Peyer's patch (tissue), 4 donors: ENCODE data around the gene DGKI. TPM values are rescaled to one million over a fixed set of nuclear protein-coding genes. Genes with fewer than 3 reads are reported as not detected.
"Not testable (repeated sequence)": the region's sequence is repeated elsewhere in the genome, so short reads cannot be mapped to it uniquely, and the experiment has no call there.

ENCODE experiments used
- DNase-seq, 3 donors: peaks; one replicate each; pipeline ENCODE4 v3.0.0-alpha.2; 2017 to 2019
- H3K27ac ChIP-seq, 4 donors: fragments of 200-600 bp; sonication (generic); one replicate each; pipeline ENCODE4 v1.5.1; 2016 to 2019
- H3K27me3 ChIP-seq, 2 donors: fragments of 200-600 bp; sonication (generic); one replicate each; pipeline ENCODE4 v1.5.1; 2019
- H3K36me3 ChIP-seq, 3 donors: fragments of 200-600 bp; sonication (generic); one replicate each; pipeline ENCODE4 v1.5.1; 2016 to 2019
- H3K4me1 ChIP-seq, 4 donors: fragments of 200-600 bp; sonication (generic); one replicate each; pipeline ENCODE4 v1.5.1; 2016 to 2019
- H3K4me3 ChIP-seq, 4 donors: fragments of 200-600 bp; sonication (generic); 1 replicate in 3 of 4; 2 replicates in 1 of 4; pipeline ENCODE4 v1.5.1; 2016 to 2019; ENCODE audit warnings: mild to moderate bottlenecking in 1 of 4
- H3K9me3 ChIP-seq, 4 donors: fragments of 200-600 bp; sonication (generic); one replicate each; pipeline ENCODE4 v1.5.1; 2016 to 2019; ENCODE audit warnings: mild to moderate bottlenecking in 1 of 4
- CTCF ChIP-seq, 6 experiments: fragments of 450-650 bp in 4 of 6; fragments of 200-600 bp in 2 of 6; sonication (generic) in 1 of 6; IDR thresholded peaks; one replicate each; pipeline ENCODE4 v1.5.1; 2017 to 2019; ENCODE audit warnings: antibody characterized with exemption in 6 of 6, mild to moderate bottlenecking in 3 of 6, moderate library complexity in 1 of 6
- POLR2A ChIP-seq, 2 donors: fragments of 450-650 bp; IDR thresholded peaks; one replicate each; pipeline ENCODE4 v1.5.1; 2017; ENCODE audit warnings: antibody characterized with exemption in 2 of 2, mild to moderate bottlenecking in 2 of 2, moderate library complexity in 2 of 2
- total RNA-seq, 4 donors: library from RNA; depleted of rRNA; stranded (reverse); fragments of >200 nt; gene quantifications; one replicate each; pipeline ENCODE4 v1.1.0, GENCODE V29; 2016

Gene DGKI
- total RNA-seq, 4 donors from 2014 or later = 0.19 to 0.40 (median 0.35) TPM; not detected in 1

GRCh38 chr7:137838706-137839315 lies 8.0 kb downstream of the DGKI start:
- no peaks in the 10 kb centered on the region for H3K36me3 ChIP-seq
- H3K4me1 ChIP-seq = no peaks in the 10 kb centered on the region
- no peak overlapping the region for H3K27ac ChIP-seq
- H3K27me3 ChIP-seq = no peaks in the 10 kb centered on the region
- no peaks in the 10 kb centered on the region for H3K9me3 ChIP-seq
- H3K4me3 ChIP-seq = no peak overlapping the region
- no peak for TF ChIP-seq POLR2A (IDR thresholded peaks at IDR 0.05)
- DNase-seq = no peak

- Histone ChIP-seq H3K9me3 (peaks cover 0 to 13% (median 6%) of the 10 kb centered on the region in 4 donors), H3K27ac (no peak overlapping the region), H3K4me1 (no peaks in the 10 kb centered on the region), H3K4me3 (no peak overlapping the region), H3K36me3 (no peaks in the 10 kb centered on the region), H3K27me3 (no peaks in the 10 kb centered on the region)
- DNase-seq = no peak
- TF ChIP-seq CTCF (IDR thresholded peaks at IDR 0.05) = no peak
- no peak for TF ChIP-seq POLR2A (IDR thresholded peaks at IDR 0.05)
Observed at GRCh38 chr7:137836541-137836940, 10.2 kb downstream of the DGKI start.

GRCh38 chr7:137836113-137836509 lies 10.7 kb downstream of the DGKI start:
- DNase-seq = no peak

GRCh38 chr7:137835486-137836112 lies 11.2 kb downstream of the DGKI start:
- TF ChIP-seq CTCF (IDR thresholded peaks at IDR 0.05) = no peak
- no peak for TF ChIP-seq POLR2A (IDR thresholded peaks at IDR 0.05)

More at GRCh38 chr7:137836113-137836509, 10.7 kb downstream of the DGKI start:
- Histone ChIP-seq H3K4me3 (no peak overlapping the region), H3K4me1 (no peaks in the 10 kb centered on the region), H3K27me3 (no peaks in the 10 kb centered on the region), H3K36me3 (no peaks in the 10 kb centered on the region), H3K27ac (no peak overlapping the region), H3K9me3 (peaks cover 0 to 13% (median 6%) of the 10 kb centered on the region in 4 donors)
- TF ChIP-seq CTCF (IDR thresholded peaks at IDR 0.05) (no peak), POLR2A (IDR thresholded peaks at IDR 0.05) (no peak)

GRCh38 chr7:137834552-137834951 lies 12.2 kb downstream of the DGKI start:
- Histone ChIP-seq H3K27me3 (no peaks in the 10 kb centered on the region), H3K4me3 (no peak overlapping the region), H3K27ac (no peak overlapping the region), H3K9me3 (peaks cover 0 to 13% (median 6%) of the 10 kb centered on the region in 4 donors), H3K36me3 (no peaks in the 10 kb centered on the region), H3K4me1 (no peaks in the 10 kb centered on the region)
- no peak for DNase-seq
- TF ChIP-seq POLR2A (IDR thresholded peaks at IDR 0.05) (no peak), CTCF (IDR thresholded peaks at IDR 0.05) (no peak)

More at GRCh38 chr7:137835486-137836112, 11.2 kb downstream of the DGKI start:
- no peak for DNase-seq
- Histone ChIP-seq H3K27ac (no peak overlapping the region), H3K9me3 (peaks cover 0 to 13% (median 6%) of the 10 kb centered on the region in 4 donors), H3K4me1 (no peaks in the 10 kb centered on the region), H3K4me3 (no peak overlapping the region), H3K27me3 (no peaks in the 10 kb centered on the region), H3K36me3 (no peaks in the 10 kb centered on the region)

GRCh38 chr7:137832990-137833389 lies 13.8 kb downstream of the DGKI start:
- H3K27me3 ChIP-seq = not testable (repeated sequence)
- H3K9me3 ChIP-seq = peaks cover 0 to 13% (median 6%) of the 10 kb centered on the region in 4 donors

More at GRCh38 chr7:137832990-137833389, 13.8 kb downstream of the DGKI start:
- not testable (repeated sequence) for H3K27ac ChIP-seq, H3K4me1 ChIP-seq, H3K36me3 ChIP-seq, DNase-seq, H3K4me3 ChIP-seq
